Activated naive CD8-positive, alpha-beta T cell treated with anti-CD3 and anti-CD28 coated beads, Interleukin-2, amount 10 ng/mL, durations not matched to agents 7 days and 5 days (primary cell): Measurements from ENCODE around the gene S100A10. TPM values are rescaled to one million over a fixed set of nuclear protein-coding genes. Genes with fewer than 3 reads are reported as not detected.
A peak's percentile ranks its signal among the peaks of the same experiment; 100 is the strongest.

ENCODE experiments used
- ATAC-seq: fragments of 150-1000 bp; cut with Tn5 transposase; one replicate; pipeline ENCODE4 v1.10.0; 2021; ENCODE audit warnings: low read depth, moderate library complexity
- POLR2A ChIA-PET: fragments of 350-600 bp; sonication (Branson Sonifier 250); formaldehyde crosslinking; loops from one replicate; lab custom pipeline; 2021; ENCODE audit warnings: antibody characterized with exemption; lab: Charles Lee
- DNase-seq: peaks from one replicate; pipeline ENCODE4 v3.0.0; 2021
- H3K27ac Mint-ChIP-seq: one replicate; pipeline ENCODE4 v1.8.0; 2022; ENCODE audit warnings: mild to moderate bottlenecking, mixed read lengths
- H3K27me3 Mint-ChIP-seq: one replicate; pipeline ENCODE4 v1.8.0; 2022; ENCODE audit warnings: mild to moderate bottlenecking, moderate library complexity, mixed read lengths
- H3K36me3 Mint-ChIP-seq: one replicate; pipeline ENCODE4 v1.8.0; 2021; ENCODE audit warnings: mild to moderate bottlenecking, mixed read lengths
- H3K4me1 Mint-ChIP-seq: one replicate; pipeline ENCODE4 v1.8.0; 2021; ENCODE audit warnings: mixed read lengths
- H3K4me3 Mint-ChIP-seq: one replicate; pipeline ENCODE4 v1.8.0; 2022; ENCODE audit warnings: mild to moderate bottlenecking, moderate library complexity, mixed read lengths
- H3K9me3 Mint-ChIP-seq: one replicate; pipeline ENCODE4 v1.8.0; 2021; ENCODE audit warnings: mixed read lengths
- total RNA-seq, 2 experiments: library from RNA; stranded (reverse); gene quantifications; one replicate each; pipeline ENCODE4 v1.2.3, GENCODE V29; 2021

The S100A10 gene
- total RNA-seq, 2 experiments from 2014 or later = 529 to 544 TPM

- no peaks in the 10 kb centered on the region for H3K9me3 Mint-ChIP-seq
- H3K27me3 Mint-ChIP-seq = no peaks in the 10 kb centered on the region
- peak overlapping the region; percentile 21 for H3K27ac Mint-ChIP-seq
- DNase-seq = no peak
- POLR2A ChIA-PET = interaction anchor here (1.2 kb wide), 1 partner anchor 15 kb away, joined by 3 read pairs; no protein-coding TSS in a partner anchor
- peaks cover 62% of the 10 kb centered on the region for H3K4me1 Mint-ChIP-seq
- no peak for ATAC-seq
- peak overlapping the region; percentile 57 for H3K4me3 Mint-ChIP-seq
- peaks cover 49% of the 10 kb centered on the region for H3K36me3 Mint-ChIP-seq
These were observed 3.4 kb downstream of the S100A10 start for GRCh38 chr1:151990058-151990855.

- peaks cover 70% of the 10 kb centered on the region for H3K4me1 Mint-ChIP-seq
- no peaks in the 10 kb centered on the region for H3K27me3 Mint-ChIP-seq
- ATAC-seq (no peak), DNase-seq (no peak)
- peak overlapping the region; percentile 57 for H3K4me3 Mint-ChIP-seq
- peaks cover 53% of the 10 kb centered on the region for H3K36me3 Mint-ChIP-seq
- H3K27ac Mint-ChIP-seq = peak overlapping the region; percentile 40
- H3K9me3 Mint-ChIP-seq = no peaks in the 10 kb centered on the region
- POLR2A ChIA-PET = interaction anchor here (1.2 kb wide), 1 partner anchor 14 kb away, joined by 3 read pairs; no protein-coding TSS in a partner anchor
These were observed 4.3 kb downstream of the S100A10 start for GRCh38 chr1:151989211-151989862.

DNA sequence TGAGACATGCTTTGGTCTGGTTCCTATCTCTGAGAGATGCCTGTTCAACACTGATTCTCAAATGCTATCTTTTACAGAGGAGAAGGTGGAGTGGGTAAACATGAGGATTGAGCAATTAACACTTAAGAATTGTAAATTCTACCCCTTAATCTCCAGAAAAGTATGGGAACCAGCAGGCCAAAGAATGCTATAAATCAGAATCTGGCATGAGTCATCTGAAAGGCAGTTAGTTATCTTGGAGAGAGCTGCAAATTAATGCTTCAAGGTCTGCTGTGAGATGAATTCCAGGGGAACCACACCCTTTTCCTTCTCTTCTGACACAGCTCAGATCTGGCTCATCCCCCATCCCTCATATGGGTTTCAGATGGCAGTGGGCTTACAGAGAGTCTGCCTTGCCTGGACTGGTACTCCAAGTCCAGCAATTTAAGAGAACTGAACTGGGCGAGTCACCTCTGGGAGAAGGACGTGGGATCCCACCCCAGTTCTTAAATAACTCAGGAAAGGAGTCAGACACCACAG lies 5.2 kb downstream of the S100A10 start:
- Mint-ChIP-seq H3K27ac (no peak overlapping the region), H3K4me3 (no peak overlapping the region), H3K4me1 (peaks cover 79% of the 10 kb centered on the region)

DNA sequence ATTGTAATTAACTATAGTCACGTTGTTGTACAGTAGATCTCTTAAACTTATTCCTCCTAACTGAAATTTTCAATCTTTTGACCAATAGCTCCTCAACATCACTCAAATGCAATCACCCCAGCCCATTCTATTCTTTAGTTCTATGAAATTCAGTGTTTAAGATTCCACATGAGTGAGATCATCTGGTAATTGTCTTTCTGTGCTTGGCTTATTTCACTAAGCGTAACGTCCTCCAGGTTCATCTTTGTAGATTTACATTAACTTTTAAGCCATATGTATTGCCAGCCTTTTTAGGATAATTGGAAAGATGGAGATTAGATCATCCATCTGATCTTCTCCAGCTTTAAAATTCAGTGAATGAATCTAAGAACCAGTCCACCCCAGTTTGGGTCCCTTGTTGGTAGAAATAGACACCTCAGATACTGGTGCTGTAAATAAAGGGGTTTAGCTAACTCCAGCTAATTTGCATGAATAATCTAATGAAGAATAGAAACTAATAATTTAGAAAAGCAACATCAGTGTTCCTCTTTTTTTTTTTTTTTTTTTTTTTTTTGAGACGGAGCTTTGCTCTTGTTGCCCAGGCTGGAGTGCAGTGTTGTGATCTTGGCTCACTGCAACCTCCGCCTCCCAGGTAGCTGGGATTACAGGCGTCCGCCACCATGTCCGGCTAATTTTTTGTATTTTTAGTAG lies 7.0 kb downstream of the S100A10 start:
- POLR2A ChIA-PET = interaction anchor here (4.2 kb wide), 1 partner anchor 7 kb away, joined by 26 read pairs; the partner anchor contains the start of gene S100A10

More for the DNA sequence above, 5.2 kb downstream of the S100A10 start:
- no peak for ATAC-seq
- DNase-seq = no peak
- POLR2A ChIA-PET = no interaction called here
- H3K36me3 Mint-ChIP-seq = peaks cover 58% of the 10 kb centered on the region
- no peaks in the 10 kb centered on the region for H3K27me3 Mint-ChIP-seq
- H3K9me3 Mint-ChIP-seq = no peaks in the 10 kb centered on the region

DNA sequence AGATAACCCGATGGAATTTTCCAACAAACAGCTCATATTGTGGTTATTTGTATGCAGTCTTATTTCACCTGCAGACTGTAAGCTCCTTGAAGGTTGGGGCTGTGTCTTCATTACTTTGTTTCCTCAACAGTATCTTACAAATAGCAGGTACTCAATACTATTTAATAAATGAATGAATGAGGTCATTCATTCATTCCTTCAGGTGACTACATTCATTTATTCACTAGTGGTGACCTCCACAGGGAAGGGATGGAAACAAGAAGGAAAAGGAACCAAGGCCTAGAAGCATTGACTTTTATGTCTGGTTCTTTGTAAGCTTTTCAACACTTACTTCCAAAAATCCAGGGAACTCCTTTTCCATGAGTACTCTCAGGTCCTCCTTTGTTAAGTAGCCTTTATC lies 7.9 kb downstream of the S100A10 start:
- Mint-ChIP-seq H3K4me1 (peaks cover 76% of the 10 kb centered on the region), H3K4me3 (peak overlapping the region; percentile 63), H3K27me3 (no peaks in the 10 kb centered on the region), H3K27ac (peak overlapping the region; percentile 89), H3K9me3 (no peaks in the 10 kb centered on the region), H3K36me3 (peaks cover 68% of the 10 kb centered on the region)
- no peak for DNase-seq
- POLR2A ChIA-PET = interaction anchor here (4.2 kb wide), 1 partner anchor 8 kb away, joined by 26 read pairs; the partner anchor contains the start of gene S100A10
- ATAC-seq = no peak

More for the DNA sequence above, 7.0 kb downstream of the S100A10 start:
- H3K4me3 Mint-ChIP-seq = no peak overlapping the region
- H3K27me3 Mint-ChIP-seq = no peaks in the 10 kb centered on the region
- DNase-seq (no peak), ATAC-seq (no peak)
- peak overlapping the region; percentile 54 for H3K27ac Mint-ChIP-seq
- peaks cover 84% of the 10 kb centered on the region for H3K4me1 Mint-ChIP-seq
- H3K36me3 Mint-ChIP-seq = peaks cover 67% of the 10 kb centered on the region
- H3K9me3 Mint-ChIP-seq = no peaks in the 10 kb centered on the region

DNA sequence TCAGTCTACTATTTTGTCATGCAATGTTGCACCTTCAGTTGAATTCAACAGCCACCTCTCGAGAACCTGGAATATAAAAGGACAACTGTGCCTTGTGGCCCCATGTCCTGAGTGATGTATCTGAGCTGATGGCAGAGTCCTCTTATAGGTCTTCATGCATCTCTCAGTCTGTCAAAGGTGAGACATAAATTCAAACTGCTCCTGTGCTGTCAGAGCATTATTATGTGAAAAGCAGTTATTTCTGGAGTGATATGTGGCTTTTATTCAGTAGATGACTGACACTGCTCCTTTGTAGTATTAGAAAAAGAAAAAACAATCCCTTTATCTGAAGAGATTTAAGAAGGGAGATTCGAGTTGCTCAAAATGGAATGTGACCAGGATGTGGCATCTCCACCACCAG lies 8.4 kb downstream of the S100A10 start:
- Mint-ChIP-seq H3K4me1 (peaks cover 72% of the 10 kb centered on the region), H3K4me3 (peak overlapping the region; percentile 63), H3K36me3 (peaks cover 68% of the 10 kb centered on the region), H3K27ac (peak overlapping the region; percentile 89), H3K27me3 (no peaks in the 10 kb centered on the region), H3K9me3 (no peaks in the 10 kb centered on the region)
- POLR2A ChIA-PET = interaction anchor here (4.2 kb wide), 1 partner anchor 8 kb away, joined by 26 read pairs; the partner anchor contains the start of gene S100A10
- no peak for DNase-seq
- ATAC-seq = no peak

DNA sequence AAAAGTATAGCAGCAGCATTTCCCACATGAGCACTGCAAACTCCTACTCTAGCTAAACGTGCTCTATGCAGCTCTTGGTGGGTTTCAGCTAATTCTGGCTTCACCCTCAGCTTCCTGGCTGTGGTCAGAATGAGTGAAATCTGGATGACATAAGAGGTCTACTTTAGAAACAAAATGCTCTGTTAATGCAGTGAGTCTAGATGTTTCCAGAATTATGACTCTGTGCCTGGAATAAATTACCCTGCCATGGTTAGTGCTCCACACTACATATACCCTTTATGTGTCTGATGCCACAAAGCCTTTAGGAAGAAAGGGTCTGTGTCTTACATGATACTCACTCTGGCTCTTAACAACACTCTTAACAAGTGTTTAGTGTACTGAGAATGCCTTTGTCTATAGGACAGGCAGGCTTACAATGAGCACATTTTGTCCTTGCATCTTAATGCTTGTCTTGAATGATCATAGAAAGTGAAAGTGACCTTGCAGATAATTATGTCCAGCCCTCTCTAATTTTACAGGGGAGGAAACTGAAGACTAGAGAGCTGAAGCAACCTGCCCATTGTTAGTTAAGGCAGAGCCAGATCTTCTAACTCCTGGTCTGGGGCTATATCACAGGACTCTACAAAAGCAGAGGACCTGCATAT lies 9.2 kb downstream of the S100A10 start:
- DNase-seq (no peak), ATAC-seq (peak; percentile 87)
- Mint-ChIP-seq H3K27ac (peak overlapping the region; percentile 89), H3K36me3 (peaks cover 65% of the 10 kb centered on the region), H3K4me1 (peaks cover 63% of the 10 kb centered on the region), H3K4me3 (peak overlapping the region; percentile 63), H3K27me3 (no peaks in the 10 kb centered on the region), H3K9me3 (no peaks in the 10 kb centered on the region)
- POLR2A ChIA-PET = interaction anchor here (0.7 to 4.2 kb wide), 3 partner anchors 9 to 79 kb away, joined by 3 to 26 read pairs (median 4); partner anchors contain the start of gene S100A10

- H3K4me3 Mint-ChIP-seq = no peak overlapping the region
- peaks cover 53% of the 10 kb centered on the region for H3K36me3 Mint-ChIP-seq
- H3K27me3 Mint-ChIP-seq = no peaks in the 10 kb centered on the region
- DNase-seq (no peak), ATAC-seq (no peak)
- H3K4me1 Mint-ChIP-seq = peaks cover 51% of the 10 kb centered on the region
- no peaks in the 10 kb centered on the region for H3K9me3 Mint-ChIP-seq
- no peak overlapping the region for H3K27ac Mint-ChIP-seq
- POLR2A ChIA-PET = interaction anchor here (1.7 to 4.2 kb wide), 2 partner anchors 11 to 14 kb away, joined by 4 to 26 read pairs; partner anchors contain the start of gene S100A10
These were observed 11.2 kb downstream of the S100A10 start for GRCh38 chr1:151982300-151983005.

GRCh38 chr1:151981178-151981525 lies 12.5 kb downstream of the S100A10 start:
- DNase-seq (no peak), ATAC-seq (no peak)
- H3K9me3 Mint-ChIP-seq = no peaks in the 10 kb centered on the region
- POLR2A ChIA-PET = no interaction called here
- no peaks in the 10 kb centered on the region for H3K27me3 Mint-ChIP-seq
- no peak overlapping the region for H3K27ac Mint-ChIP-seq
- peaks cover 47% of the 10 kb centered on the region for H3K4me1 Mint-ChIP-seq
- H3K4me3 Mint-ChIP-seq = no peak overlapping the region
- H3K36me3 Mint-ChIP-seq = peaks cover 44% of the 10 kb centered on the region

DNA sequence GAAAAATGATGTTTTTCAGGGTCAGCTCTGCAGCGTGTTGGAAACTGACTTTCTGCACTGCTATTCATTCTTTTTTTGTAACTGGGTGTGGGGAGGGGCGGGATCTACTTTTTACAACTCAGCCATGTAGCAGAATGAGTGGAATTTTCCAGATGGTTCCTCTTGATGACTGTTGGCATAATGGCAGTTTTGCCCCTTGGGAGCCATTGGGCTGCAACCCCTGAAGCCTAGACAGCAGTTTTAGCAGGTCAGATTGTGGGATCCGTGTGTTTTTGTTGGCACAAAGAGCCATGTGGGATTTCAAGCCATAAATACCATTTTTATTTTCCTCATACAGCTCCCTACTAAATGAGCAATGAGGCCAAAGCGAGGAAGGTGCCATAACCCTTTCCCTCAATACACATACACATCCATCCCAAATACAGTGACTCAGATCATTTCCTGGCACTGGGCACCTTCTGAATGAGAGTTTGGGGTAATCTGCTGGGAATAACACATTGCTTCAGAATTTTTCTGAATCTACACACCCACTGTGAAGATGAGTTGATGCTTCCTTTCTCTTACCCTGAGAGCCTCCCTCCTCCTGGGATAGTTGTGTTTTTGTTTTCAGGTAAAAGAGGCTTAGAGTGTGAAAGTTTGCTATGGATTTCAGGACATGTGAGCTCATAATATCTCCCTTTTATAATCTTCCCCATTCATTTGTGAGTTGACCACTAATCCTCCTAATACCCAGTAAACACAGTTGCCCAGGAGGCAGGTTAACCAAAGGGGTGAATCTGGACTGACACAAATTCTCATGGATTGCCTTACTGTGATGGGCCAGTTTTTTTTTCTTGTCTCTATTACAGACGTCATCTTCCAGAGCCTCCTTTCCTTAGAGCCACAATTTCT lies 13.1 kb downstream of the S100A10 start:
- Mint-ChIP-seq H3K36me3 (peaks cover 39% of the 10 kb centered on the region), H3K27me3 (no peaks in the 10 kb centered on the region), H3K27ac (no peak overlapping the region), H3K4me3 (no peak overlapping the region), H3K4me1 (peaks cover 41% of the 10 kb centered on the region), H3K9me3 (no peaks in the 10 kb centered on the region)
- ATAC-seq = no peak
- DNase-seq = no peak
- POLR2A ChIA-PET = no interaction called here

- H3K4me1 Mint-ChIP-seq = peaks cover 25% of the 10 kb centered on the region
- ATAC-seq = no peak
- H3K36me3 Mint-ChIP-seq = peaks cover 32% of the 10 kb centered on the region
- POLR2A ChIA-PET = no interaction called here
- H3K27ac Mint-ChIP-seq = no peak overlapping the region
- H3K27me3 Mint-ChIP-seq = peaks cover 6% of the 10 kb centered on the region
- H3K4me3 Mint-ChIP-seq = no peak overlapping the region
- no peaks in the 10 kb centered on the region for H3K9me3 Mint-ChIP-seq
- no peak for DNase-seq
These were observed 14.7 kb downstream of the S100A10 start for GRCh38 chr1:151978922-151979321.
